Fibroblast of lung (primary cell): Measurements from ENCODE around the gene C9. TPM values are rescaled to one million over a fixed set of nuclear protein-coding genes. Genes with fewer than 3 reads are reported as not detected.
A peak's percentile ranks its signal among the peaks of the same experiment; 100 is the strongest.
"Not testable (repeated sequence)": the region's sequence is repeated elsewhere in the genome, so short reads cannot be mapped to it uniquely, and the experiment has no call there.

Source experiments
- DNase-seq, 2 donors: peaks; one replicate each; pipeline versions ENCODE4 v3.0.0 to v3.0.0-alpha.2; 2010; ENCODE audit warnings: low read depth in 2 of 2
- H2AFZ ChIP-seq: 2 replicates; pipeline ENCODE4 v1.5.1; 2012; ENCODE audit warnings: low read length, control low read depth, inconsistent platforms
- H3K27ac ChIP-seq: 2 replicates; pipeline ENCODE4 v1.5.1; 2011; ENCODE audit warnings: low read length, control low read depth; ENCODE audit not compliant: insufficient read depth
- H3K27me3 ChIP-seq: 2 replicates; pipeline ENCODE4 v1.5.1; 2011; ENCODE audit warnings: mild to moderate bottlenecking, low read length; ENCODE audit not compliant: control insufficient read depth, insufficient read depth
- H3K36me3 ChIP-seq: 2 replicates; pipeline ENCODE4 v1.5.1; 2011; ENCODE audit warnings: low read length; ENCODE audit not compliant: control insufficient read depth, insufficient read depth
- H3K4me1 ChIP-seq: 2 replicates; pipeline ENCODE4 v1.5.1; 2011; ENCODE audit warnings: low read length; ENCODE audit not compliant: control insufficient read depth, insufficient read depth; ENCODE audit errors: extremely low read depth
- H3K4me2 ChIP-seq: 2 replicates; pipeline ENCODE4 v1.5.1; 2011; ENCODE audit warnings: low read length, control low read depth; ENCODE audit not compliant: insufficient read depth; ENCODE audit errors: extremely low read depth
- H3K4me3 ChIP-seq, 4 experiments: fragments of 200-600 bp in 1 of 4; sonication (generic) in 1 of 4; replicated peaks in 1 of 4; 2 replicates each; pipeline ENCODE4 v1.5.1; 2011 to 2016; ENCODE audit warnings: low read length in 4 of 4, low read depth in 3 of 4, mild to moderate bottlenecking in 3 of 4, control low read depth in 2 of 4, inconsistent platforms in 1 of 4, mixed read lengths in 1 of 4; ENCODE audit not compliant: insufficient read depth in 1 of 4; ENCODE audit errors: control extremely low read depth in 1 of 4
- H3K79me2 ChIP-seq: 2 replicates; pipeline ENCODE4 v1.5.1; 2012; ENCODE audit warnings: mild to moderate bottlenecking, low read length, inconsistent platforms; ENCODE audit not compliant: control insufficient read depth, insufficient read depth
- H3K9ac ChIP-seq: 2 replicates; pipeline ENCODE4 v1.5.1; 2011; ENCODE audit warnings: mild to moderate bottlenecking, low read length, control low read depth; ENCODE audit not compliant: insufficient read depth
- H3K9me3 ChIP-seq: 2 replicates; pipeline ENCODE4 v1.5.1; 2012; ENCODE audit warnings: low read depth, low read length; ENCODE audit not compliant: control insufficient read depth, insufficient read depth
- H4K20me1 ChIP-seq: 2 replicates; pipeline ENCODE4 v1.5.1; 2011; ENCODE audit warnings: low read length; ENCODE audit not compliant: control insufficient read depth, insufficient read depth; ENCODE audit errors: extremely low read depth
- CTCF ChIP-seq, 2 donors: IDR thresholded peaks in 1 of 2; conservative IDR thresholded peaks in 1 of 2; 1 replicate in 1 of 2; 2 replicates in 1 of 2; pipeline ENCODE4 v1.5.1; 2011 to 2012; ENCODE audit warnings: low read length in 2 of 2, control low read depth in 1 of 2, inconsistent platforms in 1 of 2, low read depth in 1 of 2, mild to moderate bottlenecking in 1 of 2
- EZH2 ChIP-seq: IDR thresholded peaks from 2 replicates; pipeline ENCODE4 v1.5.1; 2012; ENCODE audit warnings: low read length, control low read depth, mild to moderate bottlenecking; ENCODE audit errors: missing control alignments
- polyA plus RNA-seq, 2 donors: library from polyadenylated mRNA; depleted of rRNA in 1 of 2; stranded (reverse) in 1 of 2; unstranded in 1 of 2; fragments of >200 nt; gene quantifications; 2 replicates each; pipeline ENCODE4 v1.2.1, GENCODE V29; 2011 to 2012; ENCODE audit warnings: missing spikeins in 1 of 2
- total RNA-seq: library from RNA; depleted of rRNA; stranded (reverse); fragments of >200 nt; gene quantifications from 2 replicates; pipeline ENCODE4 v1.2.1, GENCODE V29; 2014

Gene C9
- total and polyA plus RNA-seq, 2 donors (not counting 1 experiment from before 2014, with no cell fraction given) = 0.06 to 0.33 TPM

GRCh38 chr5:39405083-39405843, 41.0 kb upstream of the C9 start:
- H3K36me3 ChIP-seq = peaks cover 13% of the 10 kb centered on the region
- no peaks in the 10 kb centered on the region for H3K27me3 ChIP-seq
- H2AFZ ChIP-seq = no peak overlapping the region
- DNase-seq = no peak
- no peaks in the 10 kb centered on the region for H3K9me3 ChIP-seq
- peaks cover 4% of the 10 kb centered on the region for H4K20me1 ChIP-seq
- H3K9ac ChIP-seq = no peak overlapping the region
- TF ChIP-seq CTCF (conservative IDR thresholded peaks at IDR 0.05 in 1 of 2, IDR thresholded peaks at IDR 0.05 in 1 of 2; ENCODE audit: low read depth in 1 of 2, low read length in 2 of 2) (no peak), EZH2 (no peak)
- H3K27ac ChIP-seq = no peak overlapping the region
- H3K4me3 ChIP-seq = no peak overlapping the region
- H3K4me2 ChIP-seq = no peak overlapping the region
- peaks cover 23% of the 10 kb centered on the region for H3K4me1 ChIP-seq
- peaks cover 91% of the 10 kb centered on the region for H3K79me2 ChIP-seq

DNA sequence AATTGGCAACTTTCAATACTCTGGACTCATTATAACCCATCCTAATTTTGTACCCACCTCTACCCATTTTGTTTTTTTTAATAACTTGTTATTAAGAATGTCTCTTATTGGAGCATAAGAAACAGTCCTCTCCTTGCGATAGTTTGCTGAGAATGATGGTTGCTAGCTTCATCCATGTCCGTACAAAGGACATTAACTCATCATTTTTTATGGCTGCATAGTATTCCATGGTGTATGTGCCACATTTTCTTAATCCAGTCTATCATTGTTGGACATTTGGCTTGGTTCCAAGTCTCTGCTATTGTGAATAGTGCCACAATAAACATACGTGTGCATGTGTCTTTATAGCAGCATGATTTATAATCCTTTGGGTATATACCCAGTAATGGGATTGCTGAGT, 39.5 kb upstream of the C9 start:
- Histone ChIP-seq H3K79me2 (peaks cover 79% of the 10 kb centered on the region), H3K36me3 (peaks cover 13% of the 10 kb centered on the region), H3K4me1 (peaks cover 26% of the 10 kb centered on the region)
- H3K4me3 ChIP-seq, H2AFZ ChIP-seq, H3K4me2 ChIP-seq, H3K27ac ChIP-seq, H3K27me3 ChIP-seq, H3K9ac ChIP-seq, DNase-seq, H3K9me3 ChIP-seq, H4K20me1 ChIP-seq: not testable (repeated sequence)

DNA sequence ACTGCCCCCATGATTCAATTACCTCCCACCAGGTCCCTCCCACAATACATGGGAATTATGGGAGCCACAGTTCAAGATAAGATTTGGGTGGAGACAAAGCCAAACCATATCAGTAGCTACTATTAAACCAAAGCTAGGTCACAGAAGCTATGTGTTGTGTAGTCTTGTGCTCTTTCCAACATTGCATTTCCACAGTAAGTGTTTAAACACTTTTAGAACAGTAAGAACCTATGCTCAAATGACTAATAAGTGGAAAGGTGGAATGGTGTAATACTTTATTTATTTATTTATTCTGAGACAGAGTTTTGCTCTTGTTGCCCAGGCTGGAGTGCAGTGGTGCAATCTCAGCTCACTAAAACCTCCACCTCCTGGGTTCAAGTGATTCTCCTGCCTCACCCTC, 37.8 kb upstream of the C9 start:
- not testable (repeated sequence) for H3K36me3 ChIP-seq, H3K9ac ChIP-seq, H3K4me2 ChIP-seq, H3K27me3 ChIP-seq, H3K4me3 ChIP-seq, H3K27ac ChIP-seq, H4K20me1 ChIP-seq, H2AFZ ChIP-seq, H3K9me3 ChIP-seq
- peaks cover 31% of the 10 kb centered on the region for H3K4me1 ChIP-seq
- peak in 1 of 2 donors; percentile 44 for DNase-seq
- H3K79me2 ChIP-seq = peaks cover 79% of the 10 kb centered on the region
